HepG2 (cell line): ENCODE data around the gene LLGL2. TPM values are rescaled to one million over a fixed set of nuclear protein-coding genes. Genes with fewer than 3 reads are reported as not detected.

Source experiments
- CAMTA2 ChIP-seq: sonication (generic); formaldehyde crosslinking; IDR thresholded peaks from 2 replicates; pipeline ENCODE4 v1.4.0; 2020; ENCODE audit warnings: mild to moderate bottlenecking, missing genetic modification reagents, borderline replicate concordance
- CENPT ChIP-seq: sonication (generic); formaldehyde crosslinking; IDR thresholded peaks from 2 replicates; pipeline ENCODE4 v1.8.0; 2022; ENCODE audit warnings: low read depth, mild to moderate bottlenecking, moderate library complexity, missing genetic modification reagents
- HDAC2 ChIP-seq: sonication (generic); formaldehyde crosslinking; IDR thresholded peaks from 2 replicates; pipeline ENCODE4 v1.4.0; 2020; ENCODE audit warnings: missing genetic modification reagents
- HES4 ChIP-seq: sonication (generic); formaldehyde crosslinking; IDR thresholded peaks from 2 replicates; pipeline ENCODE4 v1.9.0; 2021; ENCODE audit warnings: mild to moderate bottlenecking, missing genetic modification reagents, borderline replicate concordance
- HMG20B ChIP-seq: conservative IDR thresholded peaks from 2 replicates; pipeline ENCODE4 v1.6.1; 2016; ENCODE audit warnings: missing genetic modification reagents, missing compliant biosample characterization
- KDM3A ChIP-seq: IDR thresholded peaks from 2 replicates; pipeline ENCODE4 v1.6.1; 2018; ENCODE audit warnings: low read depth, missing compliant biosample characterization
- PHF21A ChIP-seq: sonication (generic); formaldehyde crosslinking; IDR thresholded peaks from 2 replicates; pipeline ENCODE4 v1.5.0; 2020; ENCODE audit warnings: mild to moderate bottlenecking, missing genetic modification reagents
- PHF8 ChIP-seq: sonication (generic); formaldehyde crosslinking; IDR thresholded peaks from 2 replicates; pipeline ENCODE4 v1.5.0; 2020; ENCODE audit warnings: missing genetic modification reagents
- SSRP1 ChIP-seq: IDR thresholded peaks from 2 replicates; pipeline ENCODE4 v1.6.1; 2016; ENCODE audit warnings: control low read depth
- ZBTB7A ChIP-seq: sonication (generic); formaldehyde crosslinking; IDR thresholded peaks from 2 replicates; pipeline ENCODE4 v1.8.0; 2022; ENCODE audit warnings: mild to moderate bottlenecking, missing genetic modification reagents
- ZNF891 ChIP-seq: sonication (generic); formaldehyde crosslinking; IDR thresholded peaks from 2 replicates; pipeline ENCODE4 v1.5.0; 2020; ENCODE audit warnings: mild to moderate bottlenecking, missing genetic modification reagents
- ZSCAN31 ChIP-seq: sonication (generic); formaldehyde crosslinking; IDR thresholded peaks from 2 replicates; pipeline ENCODE4 v1.5.0; 2020; ENCODE audit warnings: low read depth, mild to moderate bottlenecking, missing genetic modification reagents
- polyA plus RNA-seq, 8 experiments: library from polyadenylated mRNA; depleted of rRNA in 3 of 8; stranded (reverse) in 7 of 8; unstranded in 1 of 8; fragments of >200 nt; fragmentation: Illumina TruSeq in 4 of 8; extraction: Trizol in 4 of 8; gene quantifications; 2 replicates each; pipeline versions ENCODE4 v1.2.1 to v1.2.3, GENCODE V29; 2011 to 2016; ENCODE audit warnings: low read depth in 4 of 8, missing spikeins in 1 of 8, mixed read lengths in 1 of 8; ENCODE audit not compliant: insufficient read depth in 1 of 8
- total RNA-seq, 5 experiments: library from RNA; depleted of rRNA; stranded (reverse); fragments of >200 nt; fragmentation: Illumina TruSeq; extraction: Trizol; gene quantifications; 2 replicates each; pipeline ENCODE4 v1.2.3, GENCODE V29; 2016; ENCODE audit warnings: low read depth in 1 of 5
- TF ChIP-seq, protein P1 (sequence below): sonication (generic); formaldehyde crosslinking; IDR thresholded peaks from 2 replicates; pipeline ENCODE4 v1.4.0; 2020; ENCODE audit warnings: low read depth, mild to moderate bottlenecking, missing genetic modification reagents
- TF ChIP-seq, protein P2 (sequence below): sonication (generic); formaldehyde crosslinking; IDR thresholded peaks from 2 replicates; pipeline ENCODE4 v1.8.0; 2022; ENCODE audit warnings: mild to moderate bottlenecking, missing genetic modification reagents
- TF ChIP-seq, protein P3 (sequence below): sonication (generic); formaldehyde crosslinking; IDR thresholded peaks from 2 replicates; pipeline ENCODE4 v1.4.0; 2020; ENCODE audit warnings: mild to moderate bottlenecking, missing genetic modification reagents
- TF ChIP-seq, protein P4 (sequence below): sonication (generic); formaldehyde crosslinking; IDR thresholded peaks from 2 replicates; pipeline ENCODE4 v1.4.0; 2020; ENCODE audit warnings: missing genetic modification reagents, borderline replicate concordance

The LLGL2 gene
- total and polyA plus RNA-seq, 2 of the 13 experiments (the other 11 are each of a cell fraction or from before 2014, with no cell fraction given), result 83.0 to 86.7 TPM

DNA sequence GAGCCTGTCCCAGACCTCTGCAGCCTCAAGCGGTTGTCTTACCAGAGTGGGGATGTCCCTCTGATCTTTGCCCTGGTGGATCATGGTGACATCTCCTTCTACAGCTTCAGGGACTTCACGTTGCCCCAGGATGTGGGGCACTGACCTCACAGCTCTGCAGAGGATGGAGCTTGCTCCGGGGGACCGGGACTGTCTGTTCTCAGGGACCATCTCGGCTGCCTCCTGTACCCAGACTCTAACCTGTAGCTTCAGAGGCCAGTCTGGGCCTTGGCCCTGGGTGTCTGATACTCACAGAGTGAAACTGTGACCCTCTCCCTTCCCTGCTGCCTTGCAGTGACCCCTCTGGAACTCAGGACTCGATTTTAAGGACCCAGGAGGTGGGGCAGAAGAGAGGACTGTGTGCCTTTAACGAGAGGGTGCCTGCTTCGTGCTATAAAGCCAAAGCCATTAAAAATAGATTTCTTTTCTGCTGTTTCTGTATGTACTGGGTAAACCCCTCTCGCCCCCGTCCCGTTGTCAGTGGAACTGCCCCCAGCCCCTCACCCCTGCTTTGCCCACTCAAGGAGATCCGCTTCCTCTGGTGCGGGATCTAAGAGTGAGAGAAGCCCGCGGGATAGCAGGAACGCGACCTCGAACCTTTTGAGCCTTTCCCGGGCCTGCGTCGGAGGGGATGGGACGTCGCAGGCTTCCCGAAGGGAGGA is 1.1 kb upstream of the LLGL2 start (continued):
- no peak for TF ChIP-seq PHF21A
- TF ChIP-seq HES4 (CRISPR knock-in tag), result no peak
- TF ChIP-seq ZBTB7A, result peak; percentile 24; the same call in 1 of the 2 replicates
- TF ChIP-seq, protein P1, sequence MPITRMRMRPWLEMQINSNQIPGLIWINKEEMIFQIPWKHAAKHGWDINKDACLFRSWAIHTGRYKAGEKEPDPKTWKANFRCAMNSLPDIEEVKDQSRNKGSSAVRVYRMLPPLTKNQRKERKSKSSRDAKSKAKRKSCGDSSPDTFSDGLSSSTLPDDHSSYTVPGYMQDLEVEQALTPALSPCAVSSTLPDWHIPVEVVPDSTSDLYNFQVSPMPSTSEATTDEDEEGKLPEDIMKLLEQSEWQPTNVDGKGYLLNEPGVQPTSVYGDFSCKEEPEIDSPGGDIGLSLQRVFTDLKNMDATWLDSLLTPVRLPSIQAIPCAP (CRISPR knock-in tag), result no peak
- TF ChIP-seq HMG20B (CRISPR knock-in tag), result peak; percentile 54; the same call in 1 of the 2 replicates
- no peak for TF ChIP-seq PHF8 (CRISPR knock-in tag)
- TF ChIP-seq, protein P2, sequence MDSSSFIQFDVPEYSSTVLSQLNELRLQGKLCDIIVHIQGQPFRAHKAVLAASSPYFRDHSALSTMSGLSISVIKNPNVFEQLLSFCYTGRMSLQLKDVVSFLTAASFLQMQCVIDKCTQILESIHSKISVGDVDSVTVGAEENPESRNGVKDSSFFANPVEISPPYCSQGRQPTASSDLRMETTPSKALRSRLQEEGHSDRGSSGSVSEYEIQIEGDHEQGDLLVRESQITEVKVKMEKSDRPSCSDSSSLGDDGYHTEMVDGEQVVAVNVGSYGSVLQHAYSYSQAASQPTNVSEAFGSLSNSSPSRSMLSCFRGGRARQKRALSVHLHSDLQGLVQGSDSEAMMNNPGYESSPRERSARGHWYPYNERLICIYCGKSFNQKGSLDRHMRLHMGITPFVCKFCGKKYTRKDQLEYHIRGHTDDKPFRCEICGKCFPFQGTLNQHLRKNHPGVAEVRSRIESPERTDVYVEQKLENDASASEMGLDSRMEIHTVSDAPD, result peak; percentile 10; the same call in 1 of the 2 replicates
- TF ChIP-seq, protein P3, sequence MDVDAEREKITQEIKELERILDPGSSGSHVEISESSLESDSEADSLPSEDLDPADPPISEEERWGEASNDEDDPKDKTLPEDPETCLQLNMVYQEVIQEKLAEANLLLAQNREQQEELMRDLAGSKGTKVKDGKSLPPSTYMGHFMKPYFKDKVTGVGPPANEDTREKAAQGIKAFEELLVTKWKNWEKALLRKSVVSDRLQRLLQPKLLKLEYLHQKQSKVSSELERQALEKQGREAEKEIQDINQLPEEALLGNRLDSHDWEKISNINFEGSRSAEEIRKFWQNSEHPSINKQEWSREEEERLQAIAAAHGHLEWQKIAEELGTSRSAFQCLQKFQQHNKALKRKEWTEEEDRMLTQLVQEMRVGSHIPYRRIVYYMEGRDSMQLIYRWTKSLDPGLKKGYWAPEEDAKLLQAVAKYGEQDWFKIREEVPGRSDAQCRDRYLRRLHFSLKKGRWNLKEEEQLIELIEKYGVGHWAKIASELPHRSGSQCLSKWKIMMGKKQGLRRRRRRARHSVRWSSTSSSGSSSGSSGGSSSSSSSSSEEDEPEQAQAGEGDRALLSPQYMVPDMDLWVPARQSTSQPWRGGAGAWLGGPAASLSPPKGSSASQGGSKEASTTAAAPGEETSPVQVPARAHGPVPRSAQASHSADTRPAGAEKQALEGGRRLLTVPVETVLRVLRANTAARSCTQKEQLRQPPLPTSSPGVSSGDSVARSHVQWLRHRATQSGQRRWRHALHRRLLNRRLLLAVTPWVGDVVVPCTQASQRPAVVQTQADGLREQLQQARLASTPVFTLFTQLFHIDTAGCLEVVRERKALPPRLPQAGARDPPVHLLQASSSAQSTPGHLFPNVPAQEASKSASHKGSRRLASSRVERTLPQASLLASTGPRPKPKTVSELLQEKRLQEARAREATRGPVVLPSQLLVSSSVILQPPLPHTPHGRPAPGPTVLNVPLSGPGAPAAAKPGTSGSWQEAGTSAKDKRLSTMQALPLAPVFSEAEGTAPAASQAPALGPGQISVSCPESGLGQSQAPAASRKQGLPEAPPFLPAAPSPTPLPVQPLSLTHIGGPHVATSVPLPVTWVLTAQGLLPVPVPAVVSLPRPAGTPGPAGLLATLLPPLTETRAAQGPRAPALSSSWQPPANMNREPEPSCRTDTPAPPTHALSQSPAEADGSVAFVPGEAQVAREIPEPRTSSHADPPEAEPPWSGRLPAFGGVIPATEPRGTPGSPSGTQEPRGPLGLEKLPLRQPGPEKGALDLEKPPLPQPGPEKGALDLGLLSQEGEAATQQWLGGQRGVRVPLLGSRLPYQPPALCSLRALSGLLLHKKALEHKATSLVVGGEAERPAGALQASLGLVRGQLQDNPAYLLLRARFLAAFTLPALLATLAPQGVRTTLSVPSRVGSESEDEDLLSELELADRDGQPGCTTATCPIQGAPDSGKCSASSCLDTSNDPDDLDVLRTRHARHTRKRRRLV (CRISPR knock-in tag), result no peak
- TF ChIP-seq ZNF891 (CRISPR knock-in tag), result peak; percentile 53; the same call in 1 of the 2 replicates
- TF ChIP-seq SSRP1, result no peak
- TF ChIP-seq KDM3A, result no peak
- TF ChIP-seq ZSCAN31 (CRISPR knock-in tag), result no peak
- no peak for TF ChIP-seq CAMTA2 (CRISPR knock-in tag)
- TF ChIP-seq HDAC2, result no peak
- TF ChIP-seq CENPT, result peak; percentile 73; the same call in 1 of the 2 replicates
- TF ChIP-seq, protein P4, sequence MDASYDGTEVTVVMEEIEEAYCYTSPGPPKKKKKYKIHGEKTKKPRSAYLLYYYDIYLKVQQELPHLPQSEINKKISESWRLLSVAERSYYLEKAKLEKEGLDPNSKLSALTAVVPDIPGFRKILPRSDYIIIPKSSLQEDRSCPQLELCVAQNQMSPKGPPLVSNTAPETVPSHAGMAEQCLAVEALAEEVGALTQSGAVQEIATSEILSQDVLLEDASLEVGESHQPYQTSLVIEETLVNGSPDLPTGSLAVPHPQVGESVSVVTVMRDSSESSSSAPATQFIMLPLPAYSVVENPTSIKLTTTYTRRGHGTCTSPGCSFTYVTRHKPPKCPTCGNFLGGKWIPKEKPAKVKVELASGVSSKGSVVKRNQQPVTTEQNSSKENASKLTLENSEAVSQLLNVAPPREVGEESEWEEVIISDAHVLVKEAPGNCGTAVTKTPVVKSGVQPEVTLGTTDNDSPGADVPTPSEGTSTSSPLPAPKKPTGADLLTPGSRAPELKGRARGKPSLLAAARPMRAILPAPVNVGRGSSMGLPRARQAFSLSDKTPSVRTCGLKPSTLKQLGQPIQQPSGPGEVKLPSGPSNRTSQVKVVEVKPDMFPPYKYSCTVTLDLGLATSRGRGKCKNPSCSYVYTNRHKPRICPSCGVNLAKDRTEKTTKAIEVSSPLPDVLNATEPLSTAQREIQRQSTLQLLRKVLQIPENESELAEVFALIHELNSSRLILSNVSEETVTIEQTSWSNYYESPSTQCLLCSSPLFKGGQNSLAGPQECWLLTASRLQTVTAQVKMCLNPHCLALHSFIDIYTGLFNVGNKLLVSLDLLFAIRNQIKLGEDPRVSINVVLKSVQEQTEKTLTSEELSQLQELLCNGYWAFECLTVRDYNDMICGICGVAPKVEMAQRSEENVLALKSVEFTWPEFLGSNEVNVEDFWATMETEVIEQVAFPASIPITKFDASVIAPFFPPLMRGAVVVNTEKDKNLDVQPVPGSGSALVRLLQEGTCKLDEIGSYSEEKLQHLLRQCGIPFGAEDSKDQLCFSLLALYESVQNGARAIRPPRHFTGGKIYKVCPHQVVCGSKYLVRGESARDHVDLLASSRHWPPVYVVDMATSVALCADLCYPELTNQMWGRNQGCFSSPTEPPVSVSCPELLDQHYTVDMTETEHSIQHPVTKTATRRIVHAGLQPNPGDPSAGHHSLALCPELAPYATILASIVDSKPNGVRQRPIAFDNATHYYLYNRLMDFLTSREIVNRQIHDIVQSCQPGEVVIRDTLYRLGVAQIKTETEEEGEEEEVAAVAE (CRISPR knock-in tag), result no peak
